GM19468 (cell line): Measurements from ENCODE around the gene NAA20.
A peak's percentile ranks its signal among the peaks of the same experiment; 100 is the strongest.

Experiments
- ATAC-seq: cut with Tn5 transposase; IDR thresholded peaks from one replicate; pipeline ENCODE4 v1.9.1; 2021; ENCODE audit warnings: mild to moderate bottlenecking, moderate library complexity, moderate number of reproducible peaks; ENCODE audit not compliant: unreplicated experiment; ENCODE audit errors: extremely low read depth

Gene NAA20, protein sequence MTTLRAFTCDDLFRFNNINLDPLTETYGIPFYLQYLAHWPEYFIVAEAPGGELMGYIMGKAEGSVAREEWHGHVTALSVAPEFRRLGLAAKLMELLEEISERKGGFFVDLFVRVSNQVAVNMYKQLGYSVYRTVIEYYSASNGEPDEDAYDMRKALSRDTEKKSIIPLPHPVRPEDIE

DNA sequence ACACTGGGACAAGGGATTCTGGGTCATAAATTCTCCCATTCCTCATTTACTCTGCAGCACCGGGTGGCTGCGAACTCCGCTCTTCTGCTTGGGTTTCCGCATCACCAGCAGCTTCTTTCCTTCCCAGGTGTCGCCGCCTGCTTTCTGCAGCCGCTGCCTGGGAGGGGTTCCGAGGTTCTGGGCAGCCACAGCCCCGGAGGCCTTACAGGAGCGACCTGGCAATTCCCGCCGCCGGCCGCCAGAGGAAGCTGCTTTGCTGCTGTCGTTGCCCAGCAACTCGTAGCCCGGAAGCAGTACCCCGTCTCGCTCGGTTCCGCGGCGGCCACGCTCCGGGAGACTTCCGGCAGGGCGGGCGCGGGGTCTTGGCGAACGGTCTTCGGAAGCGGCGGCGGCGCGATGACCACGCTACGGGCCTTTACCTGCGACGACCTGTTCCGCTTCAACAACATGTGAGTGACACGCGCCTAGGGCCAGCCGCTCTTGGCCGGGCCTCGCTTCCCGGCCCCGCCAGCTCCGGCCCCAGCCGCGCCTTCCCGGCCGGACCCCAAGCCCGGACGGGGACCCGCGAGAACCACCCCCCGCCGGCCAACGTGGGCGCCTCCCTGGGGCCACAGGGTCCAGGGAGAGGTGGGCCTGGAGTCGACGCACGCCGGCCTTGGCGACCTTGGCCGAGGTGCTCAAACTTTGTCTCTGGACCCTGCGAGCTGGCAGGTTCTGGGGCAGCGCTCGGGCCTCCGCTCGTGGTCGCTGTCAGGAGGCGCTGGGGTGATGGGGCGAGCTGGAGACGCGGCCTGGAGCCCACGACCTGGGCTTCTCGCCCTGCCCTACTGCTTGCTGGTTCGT, at the start of gene NAA20:
Gene NAA20 (plus strand): TSS at position 362 of the 843 bp plus-strand sequence. CDS start 35 bp downstream, at position 397.
- ATAC-seq, result peak; percentile 95

DNA sequence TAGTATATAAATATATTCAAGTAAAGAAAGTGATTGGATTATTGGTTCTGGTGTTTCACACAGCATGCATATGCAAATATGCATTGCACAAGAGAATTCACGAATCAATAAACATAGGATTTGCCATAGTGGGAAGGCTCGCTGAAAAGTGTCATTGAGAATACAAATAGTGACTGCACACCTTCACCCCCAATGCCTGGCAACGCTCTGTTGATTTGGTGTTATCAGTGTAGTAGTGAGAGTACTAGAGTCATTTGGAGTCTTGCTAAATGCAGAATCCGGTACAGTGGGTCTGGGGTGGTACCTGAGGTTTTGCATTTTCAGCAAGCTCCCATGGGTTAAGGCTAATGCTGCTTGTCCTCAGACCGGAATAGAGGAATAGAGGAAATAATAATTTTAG, 49.7 kb upstream of the NAA20 start:
- no peak for ATAC-seq

DNA sequence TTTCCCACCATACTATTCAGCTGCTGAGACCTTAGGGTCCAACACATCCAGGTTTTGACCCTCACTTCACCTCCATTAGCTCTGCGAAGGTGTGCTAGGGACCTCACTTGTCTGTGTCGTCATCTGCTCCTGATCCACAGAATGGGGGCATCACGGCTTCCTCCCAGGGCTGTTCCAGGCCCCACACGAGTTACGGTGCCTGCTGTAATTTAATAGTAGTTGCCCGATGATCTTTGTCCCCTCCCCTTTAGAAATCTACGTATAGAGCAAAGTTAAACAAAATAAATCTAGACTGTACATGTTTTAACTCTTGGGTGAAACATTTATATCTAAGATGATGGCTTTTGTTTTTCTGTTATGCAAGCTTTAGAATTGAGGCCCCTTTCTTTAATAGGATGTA, 49.1 kb upstream of the NAA20 start:
- no peak for ATAC-seq

DNA sequence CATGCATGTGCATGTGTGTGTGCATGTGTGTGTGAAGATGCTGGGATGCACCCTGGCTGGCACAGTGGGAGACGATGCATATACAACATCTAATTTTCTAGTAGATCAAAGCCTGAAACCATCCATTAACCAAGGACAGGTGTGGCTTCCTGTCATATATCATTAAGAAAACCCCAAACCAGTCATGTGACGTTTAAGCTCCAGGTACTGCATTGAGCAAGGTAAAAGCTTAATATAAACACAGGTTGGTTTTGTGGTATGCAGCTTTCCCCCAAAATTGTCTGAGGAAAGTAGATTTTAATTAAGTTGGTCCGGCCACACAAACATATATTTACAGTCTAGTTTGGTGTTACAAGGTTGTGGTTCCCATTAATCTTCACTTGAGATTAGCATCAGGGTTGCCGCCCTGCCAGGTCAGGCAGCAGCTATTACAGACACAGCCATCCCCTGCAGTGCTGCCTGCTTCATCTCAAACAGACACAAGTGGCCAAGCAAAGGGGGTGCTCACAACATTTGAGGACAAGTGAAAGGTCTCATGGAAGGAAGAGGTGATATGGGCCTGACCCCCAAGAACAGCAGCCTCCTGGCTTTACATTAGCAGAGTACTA, 48.6 kb upstream of the NAA20 start:
- ATAC-seq, result no peak

DNA sequence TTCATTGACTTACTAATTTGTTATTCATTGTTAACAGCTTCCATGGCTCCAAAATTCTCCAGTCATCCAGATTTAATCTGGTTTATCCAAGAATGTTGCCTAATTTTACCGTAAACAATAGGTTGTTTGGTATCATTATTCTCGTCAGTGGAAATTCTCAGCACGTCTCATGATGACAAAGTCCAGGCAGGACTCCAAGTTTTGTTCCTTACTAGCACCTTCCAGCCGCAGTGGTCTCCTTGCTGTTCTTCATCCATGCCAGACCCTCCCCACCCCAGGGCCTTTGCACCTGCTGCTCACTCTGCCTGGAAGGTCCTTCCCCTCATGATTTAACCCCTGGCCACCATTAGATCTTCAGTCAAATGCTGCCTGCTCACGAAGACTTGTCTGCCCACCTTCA, 48.1 kb upstream of the NAA20 start:
- no peak for ATAC-seq

DNA sequence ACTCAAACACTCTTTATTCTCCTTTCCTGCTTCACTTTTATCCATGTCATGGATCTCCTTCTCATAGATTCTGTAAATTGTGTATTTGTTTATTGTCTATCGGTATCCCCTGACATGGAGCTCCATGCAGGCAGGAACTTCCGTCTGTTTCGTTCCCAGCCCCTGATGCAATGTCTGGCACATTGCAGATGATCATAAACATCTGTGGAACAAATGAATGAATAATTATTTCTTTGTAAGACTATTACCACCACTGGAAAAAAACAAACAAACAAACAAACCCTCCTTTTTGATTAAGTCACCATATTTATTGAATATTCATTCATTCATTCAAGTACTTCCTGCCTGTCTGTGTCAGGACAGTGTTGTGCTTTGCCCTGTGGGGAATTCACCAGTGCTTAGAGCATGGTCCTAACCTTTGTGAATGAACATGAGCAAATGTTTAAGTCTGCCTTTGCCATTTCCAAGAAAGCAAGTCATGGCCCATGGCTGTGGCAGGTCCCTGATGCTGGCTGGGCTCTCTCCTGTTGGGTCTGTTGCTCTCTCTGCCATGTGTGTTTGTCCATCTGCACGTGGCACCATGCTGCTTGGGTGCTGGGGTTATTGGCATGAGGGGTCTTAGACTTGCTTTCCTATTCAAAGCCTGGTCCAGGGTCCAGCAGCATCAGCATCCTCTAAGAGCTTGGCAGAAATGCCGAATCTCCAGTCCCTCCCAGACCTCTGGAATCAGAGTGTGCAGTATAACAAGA, 47.5 kb upstream of the NAA20 start:
- ATAC-seq, result no peak

DNA sequence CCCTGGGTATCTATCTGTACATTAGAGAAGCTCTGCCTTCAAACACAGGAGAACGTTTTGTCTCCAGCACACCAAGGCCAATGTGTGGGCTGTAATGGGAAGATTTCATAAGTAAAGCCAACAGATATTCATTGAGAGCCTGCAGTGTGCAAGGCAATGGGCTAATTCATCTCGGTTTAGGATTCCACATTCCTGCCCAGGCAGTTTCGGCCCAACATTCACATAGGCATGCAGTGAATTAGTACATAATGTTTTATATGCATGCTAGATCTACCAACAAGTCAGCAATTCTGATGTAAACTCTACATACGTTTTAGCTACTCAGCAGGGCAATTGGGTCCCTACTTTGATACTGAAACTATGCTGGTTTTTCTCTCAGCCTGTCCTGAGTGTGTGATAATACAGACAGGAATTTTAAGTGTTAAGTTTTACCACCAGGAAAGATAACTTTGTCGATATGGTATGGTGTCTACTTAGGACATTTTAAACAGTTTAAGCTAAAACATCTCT, 46.9 kb upstream of the NAA20 start:
- no peak for ATAC-seq

DNA sequence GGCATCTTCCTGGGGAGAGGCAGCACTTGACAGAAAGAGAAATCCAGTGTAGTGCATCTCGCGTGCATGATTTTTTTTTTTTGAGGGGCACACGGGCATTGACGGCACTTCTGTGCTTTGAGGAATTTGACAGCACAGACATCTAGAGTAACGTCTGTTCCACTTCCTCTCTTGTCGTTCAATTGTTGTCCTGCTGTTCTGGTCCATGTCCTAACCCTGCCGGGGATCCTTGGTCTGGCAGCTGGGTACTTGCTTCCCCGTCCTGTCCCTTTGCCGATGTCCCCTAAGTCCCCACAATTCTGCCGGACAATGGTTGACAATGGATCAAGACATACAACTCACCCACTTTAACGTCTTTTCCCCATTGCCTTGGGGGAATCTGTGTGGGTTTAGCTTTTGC, 46.0 kb upstream of the NAA20 start:
- no peak for ATAC-seq

DNA sequence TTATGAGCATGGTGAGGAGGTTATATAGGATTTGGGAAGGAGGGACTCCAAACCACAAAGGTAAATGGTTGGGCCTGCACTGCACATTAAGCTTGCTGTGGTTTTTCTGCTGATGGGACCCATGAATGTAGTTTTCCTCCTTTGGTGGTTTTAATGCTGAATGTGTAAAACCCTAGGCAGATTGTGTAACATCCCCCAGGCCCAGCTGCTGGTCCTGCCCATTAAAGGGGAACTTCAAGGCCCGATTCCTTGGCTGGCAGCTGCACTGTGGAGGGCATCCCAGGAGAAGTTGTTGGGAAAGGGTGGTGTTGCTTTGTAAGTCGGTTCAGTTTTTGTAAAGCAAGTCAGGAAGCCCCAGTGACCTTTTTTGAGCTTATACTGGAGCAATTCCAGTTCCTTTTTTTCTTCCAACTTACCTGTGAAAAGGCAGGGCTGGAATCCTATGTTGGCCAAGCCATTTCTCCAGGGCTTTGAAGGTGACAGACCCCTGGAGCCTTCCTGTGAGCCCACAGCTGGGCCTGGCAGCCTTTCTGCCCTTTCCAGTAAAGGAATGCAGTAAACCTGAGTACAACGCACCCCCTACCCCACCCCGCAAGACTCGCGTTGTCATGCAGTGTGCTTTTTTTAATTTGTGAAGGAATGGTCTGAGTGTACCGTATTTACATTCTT, 43.1 kb upstream of the NAA20 start:
- no peak for ATAC-seq

DNA sequence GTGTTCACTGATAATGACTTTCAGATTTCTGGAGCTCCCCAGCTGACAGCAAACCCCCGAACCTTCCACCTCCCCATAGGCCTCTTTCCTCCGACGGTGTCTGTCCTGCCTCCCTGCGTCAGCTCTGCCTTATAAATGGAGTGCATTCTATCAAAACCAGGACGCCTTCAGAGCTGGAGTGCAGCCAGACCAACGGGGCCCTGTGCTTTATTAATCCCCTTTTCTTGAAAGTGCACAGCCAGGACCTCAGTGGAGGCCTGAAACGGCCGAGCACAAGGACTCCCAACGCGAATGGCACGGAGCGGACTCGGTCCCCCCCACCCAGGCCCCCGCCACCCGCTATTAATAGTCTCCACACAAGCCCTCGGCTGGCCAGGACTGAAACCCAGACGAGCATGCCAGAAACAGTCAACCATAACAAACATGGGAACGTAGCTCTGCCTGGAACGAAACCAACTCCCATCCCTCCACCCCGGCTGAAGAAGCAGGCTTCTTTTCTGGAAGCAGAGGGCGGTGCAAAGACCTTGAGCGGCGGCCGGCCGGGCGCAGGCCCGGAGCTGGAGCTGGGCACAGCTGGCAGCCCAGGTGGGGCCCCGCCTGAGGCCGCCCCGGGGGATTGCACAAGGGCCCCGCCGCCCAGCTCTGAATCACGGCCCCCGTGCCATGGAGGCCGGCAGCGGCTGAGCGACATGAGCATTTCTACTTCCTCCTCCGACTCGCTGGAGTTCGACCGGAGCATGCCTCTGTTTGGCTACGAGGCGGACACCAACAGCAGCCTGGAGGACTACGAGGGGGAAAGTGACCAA, 42.3 kb upstream of the NAA20 start:
- ATAC-seq, result no peak

DNA sequence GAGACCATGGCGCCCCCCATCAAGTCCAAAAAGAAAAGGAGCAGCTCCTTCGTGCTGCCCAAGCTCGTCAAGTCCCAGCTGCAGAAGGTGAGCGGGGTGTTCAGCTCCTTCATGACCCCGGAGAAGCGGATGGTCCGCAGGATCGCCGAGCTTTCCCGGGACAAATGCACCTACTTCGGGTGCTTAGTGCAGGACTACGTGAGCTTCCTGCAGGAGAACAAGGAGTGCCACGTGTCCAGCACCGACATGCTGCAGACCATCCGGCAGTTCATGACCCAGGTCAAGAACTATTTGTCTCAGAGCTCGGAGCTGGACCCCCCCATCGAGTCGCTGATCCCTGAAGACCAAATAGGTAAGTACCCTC, 41.7 kb upstream of the NAA20 start:
- ATAC-seq, result no peak

DNA sequence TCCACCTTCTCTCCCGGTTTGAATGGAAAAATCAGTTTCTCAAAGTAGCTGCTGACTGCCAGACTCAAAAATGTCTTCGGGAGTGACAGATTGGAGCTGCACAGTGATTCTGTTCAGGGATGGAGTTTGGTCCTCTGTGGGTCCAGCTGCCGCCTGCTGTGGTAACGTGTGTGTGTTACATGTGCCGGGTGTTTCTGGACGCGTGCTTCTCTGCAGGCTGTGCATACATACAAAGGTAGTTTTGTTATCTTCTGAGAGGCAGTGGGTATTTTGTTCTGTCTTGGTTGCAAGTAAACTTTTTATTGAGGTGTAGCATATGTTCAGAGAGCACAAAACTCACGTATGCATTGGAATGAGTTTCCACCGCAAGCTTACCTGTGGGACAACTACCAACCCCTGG, 41.3 kb upstream of the NAA20 start:
- no peak for ATAC-seq

DNA sequence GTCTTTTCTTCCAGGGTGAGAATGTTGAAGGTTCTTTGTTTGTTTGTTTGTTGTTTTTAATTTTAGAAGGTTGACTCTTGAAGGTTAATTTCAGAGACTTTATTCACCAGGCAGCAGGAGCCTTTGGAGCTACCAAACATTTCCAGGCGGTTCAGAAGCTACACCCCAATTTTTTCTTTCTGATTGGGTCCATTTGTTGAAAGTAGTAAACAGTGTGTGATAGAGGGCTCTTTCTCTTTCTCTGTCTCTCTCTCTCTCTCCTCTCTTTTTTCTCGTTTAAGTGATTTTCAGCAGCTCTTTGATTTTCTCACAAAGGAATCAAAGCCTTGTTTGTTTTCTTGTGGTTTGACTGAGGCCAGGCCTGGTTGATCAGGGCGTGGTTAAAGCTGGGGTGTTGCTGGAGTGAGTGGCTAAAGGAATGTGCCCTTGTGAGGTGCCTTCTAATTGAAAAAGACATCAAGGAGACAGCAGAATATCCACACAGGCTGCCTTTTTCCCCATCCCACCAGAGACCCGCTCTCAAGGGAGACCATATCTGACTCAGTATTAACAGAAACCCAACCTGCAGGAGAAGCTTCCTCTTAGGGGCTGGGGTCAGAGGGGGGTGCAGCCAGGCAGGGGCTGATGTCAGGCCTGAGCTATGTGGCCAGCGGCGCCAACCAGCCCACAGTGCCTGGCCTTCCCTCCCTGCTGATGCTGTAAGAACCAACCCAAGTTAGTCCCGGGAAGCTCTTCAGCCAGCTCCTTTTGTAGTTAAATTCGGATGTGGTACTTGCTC, 40.4 kb upstream of the NAA20 start:
- ATAC-seq, result no peak

DNA sequence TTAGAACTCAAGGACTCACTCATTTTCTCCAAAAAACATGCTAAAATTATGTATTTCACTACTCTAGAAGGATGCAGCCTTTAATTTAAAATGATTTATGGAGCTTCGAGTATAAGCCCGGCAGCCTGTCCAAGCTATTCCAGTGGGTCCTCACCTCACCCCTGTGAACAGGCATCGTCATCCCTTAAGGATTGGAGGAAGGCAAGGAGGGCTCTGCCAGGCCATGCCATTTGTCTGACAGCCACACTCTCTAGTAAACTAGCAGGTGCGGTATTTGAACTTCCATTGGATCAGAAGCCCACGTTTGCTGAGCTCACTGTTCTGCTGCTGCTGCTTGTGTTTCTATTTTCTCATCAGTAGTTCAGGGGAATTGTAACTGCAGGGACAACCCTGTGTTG, 39.8 kb upstream of the NAA20 start:
- ATAC-seq, result no peak

DNA sequence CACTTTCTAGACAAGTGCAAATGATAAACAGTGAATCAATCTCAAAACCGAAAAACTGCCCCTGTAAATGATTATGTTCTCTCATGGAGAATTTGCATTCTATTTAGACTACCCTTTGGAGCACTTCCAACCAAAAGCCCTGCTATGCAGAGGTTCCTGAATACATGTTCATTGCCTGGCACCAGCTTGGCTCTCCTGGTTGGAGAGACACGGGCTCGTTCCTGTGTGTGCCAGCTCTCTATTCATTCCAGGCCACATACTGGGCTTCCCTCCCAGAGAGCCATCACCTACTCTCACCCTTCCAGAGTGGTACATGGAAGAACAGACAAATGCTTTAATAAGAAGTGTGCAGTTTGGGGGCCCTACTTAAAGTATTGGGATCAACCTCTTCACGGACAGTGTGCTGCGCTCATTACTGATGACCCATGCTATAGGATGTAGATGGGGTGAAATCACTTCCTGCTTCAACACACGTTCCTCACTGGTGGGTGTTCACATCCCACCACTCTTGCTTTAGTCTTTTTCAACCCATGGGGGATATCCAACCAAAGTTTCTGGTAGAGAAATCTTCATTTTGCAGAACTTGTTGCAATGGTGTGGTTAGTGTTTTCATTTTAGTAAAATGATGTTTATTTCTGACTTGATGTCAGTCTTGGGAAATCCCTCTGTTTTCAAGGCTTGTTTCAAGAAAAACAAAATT, 38.5 kb upstream of the NAA20 start:
- ATAC-seq, result no peak

DNA sequence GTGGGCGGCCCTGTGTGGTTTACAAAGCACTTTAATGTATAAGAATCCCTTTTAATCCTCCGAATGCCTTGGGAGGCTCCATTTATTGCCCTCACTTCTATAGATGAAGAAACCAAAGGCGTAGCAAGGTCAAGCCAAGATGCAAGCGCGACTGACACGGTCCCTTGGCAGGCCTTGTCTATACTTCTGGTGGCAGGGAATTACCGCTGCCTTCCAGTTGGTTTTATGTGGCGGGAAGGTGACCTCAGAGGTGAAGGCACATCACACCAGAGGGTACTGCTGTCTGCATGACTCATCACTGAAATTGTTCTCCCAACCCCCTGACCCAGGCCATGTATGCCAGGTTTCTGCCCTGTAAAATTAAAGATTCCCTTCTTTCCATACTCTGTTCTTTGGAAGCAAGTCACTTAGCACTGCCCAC, 36.1 kb upstream of the NAA20 start:
- no peak for ATAC-seq

DNA sequence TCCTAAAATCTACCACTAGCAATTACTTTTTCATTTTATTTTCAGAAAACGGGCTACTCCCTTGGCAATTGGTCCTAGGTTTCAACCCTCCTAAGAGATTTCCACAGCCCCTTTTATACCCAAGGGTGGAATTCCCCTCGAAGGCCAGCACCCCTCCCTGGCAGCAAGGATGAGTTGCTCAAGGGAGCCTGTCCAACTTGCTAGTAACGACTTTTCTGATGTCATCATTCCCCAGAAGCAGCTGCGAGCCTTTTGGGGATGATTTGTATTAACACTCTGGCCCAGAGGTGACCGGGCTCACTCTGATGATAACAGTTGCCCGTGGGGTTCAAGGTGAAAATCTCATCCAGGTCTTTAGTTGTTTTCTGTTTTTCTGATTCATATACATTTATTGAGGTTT, 30.7 kb upstream of the NAA20 start:
- no peak for ATAC-seq

DNA sequence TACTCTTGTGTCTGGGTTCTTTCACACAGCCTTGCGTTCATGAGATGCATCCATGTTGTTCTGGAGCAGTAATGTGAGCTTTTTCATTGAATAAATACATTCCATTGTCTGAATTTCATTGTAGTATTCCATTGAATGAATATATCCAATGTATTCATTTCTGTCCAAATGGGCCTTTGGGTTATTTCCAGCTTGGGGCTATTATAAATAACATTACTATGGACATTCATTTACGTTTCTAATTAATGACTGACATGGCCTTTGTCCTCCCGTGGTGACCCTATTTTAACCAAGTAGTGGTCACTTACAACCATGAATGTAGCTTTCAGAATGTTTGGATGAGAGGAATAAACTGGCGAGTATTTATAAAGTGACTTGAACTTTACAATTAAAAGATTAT, 30.1 kb upstream of the NAA20 start:
- no peak for ATAC-seq
